PC-3 (cell line): Measurements from ENCODE around the gene UBASH3A. TPM values are rescaled to one million over a fixed set of nuclear protein-coding genes. Genes with fewer than 3 reads are reported as not detected.

Source experiments
- ATAC-seq: fragments of 200-7000 bp; cut with Tn5 transposase; 2 replicates; pipeline ENCODE4 v1.9.1; 2020; ENCODE audit warnings: mild to moderate bottlenecking, moderate library complexity
- BruUV-seq: library from RNA; stranded (reverse); fragments of 400-500 nt; replicated peaks from 2 replicates; lab custom pipeline; 2021; lab: Mats Ljungman, UMichigan
- CTCF ChIA-PET: fragments of 300-600 bp; sonication (Branson Sonifier 250); formaldehyde crosslinking; loops from one replicate; lab custom pipeline; 2022; ENCODE audit warnings: antibody characterized with exemption; lab: Charles Lee
- POLR2A ChIA-PET: fragments of 300-600 bp; sonication (Branson Sonifier 250); formaldehyde crosslinking; loops from one replicate; lab custom pipeline; 2022; ENCODE audit warnings: antibody characterized with exemption; ENCODE audit not compliant: unreplicated experiment; lab: Charles Lee
- DNase-seq: peaks from one replicate; pipeline ENCODE4 v3.0.0-alpha.2; 2015
- H2AFZ ChIP-seq: fragments of 300-600 bp; sonication (generic); 2 replicates; pipeline ENCODE4 v1.6.0; 2016; ENCODE audit warnings: antibody characterized with exemption, low read length
- H3F3A ChIP-seq: fragments of 300-600 bp; sonication (generic); one replicate; pipeline ENCODE4 v1.6.0; 2017; ENCODE audit warnings: antibody characterized with exemption, low read length, control low read depth, mild to moderate bottlenecking; ENCODE audit not compliant: unreplicated experiment
- H3K27ac ChIP-seq: fragments of 300-600 bp; sonication (generic); 2 replicates; pipeline ENCODE4 v1.5.1; 2016; ENCODE audit warnings: mild to moderate bottlenecking, low read length
- H3K27me3 ChIP-seq: fragments of 300-600 bp; sonication (generic); 2 replicates; pipeline ENCODE4 v1.6.1; 2016; ENCODE audit warnings: low read length, mixed read lengths
- H3K36me3 ChIP-seq: fragments of 300-600 bp; sonication (generic); 2 replicates; pipeline ENCODE4 v1.6.1; 2016; ENCODE audit warnings: low read depth, mixed run types, low read length, mixed read lengths
- H3K4me1 ChIP-seq: fragments of 300-600 bp; sonication (generic); 2 replicates; pipeline ENCODE4 v1.5.1; 2016; ENCODE audit warnings: low read length; ENCODE audit not compliant: insufficient read depth
- H3K4me2 ChIP-seq: fragments of 300-600 bp; sonication (generic); 2 replicates; pipeline ENCODE4 v1.6.0; 2016; ENCODE audit warnings: low read length
- H3K4me3 ChIP-seq: fragments of 300-600 bp; sonication (generic); 2 replicates; pipeline ENCODE4 v1.5.1; 2016; ENCODE audit warnings: mild to moderate bottlenecking, low read length, mixed read lengths
- H3K79me2 ChIP-seq: fragments of 300-600 bp; sonication (generic); 2 replicates; pipeline ENCODE4 v1.6.1; 2017; ENCODE audit warnings: low read length, mixed read lengths
- H3K9ac ChIP-seq: fragments of 300-600 bp; sonication (generic); 2 replicates; pipeline ENCODE4 v1.6.0; 2016; ENCODE audit warnings: mild to moderate bottlenecking, low read length
- H3K9me2 ChIP-seq: fragments of 300-600 bp; sonication (generic); replicated peaks from 2 replicates; pipeline ENCODE4 v1.6.1; 2016; ENCODE audit warnings: mixed run types, low read length, mixed read lengths
- H3K9me3 ChIP-seq: fragments of 300-600 bp; sonication (generic); 2 replicates; pipeline ENCODE4 v1.6.1; 2016; ENCODE audit warnings: low read length, mixed read lengths
- H4K20me1 ChIP-seq: fragments of 300-600 bp; sonication (generic); 2 replicates; pipeline ENCODE4 v1.6.1; 2016; ENCODE audit warnings: low read length, mixed read lengths
- CTCF ChIP-seq: fragments of 300-600 bp; sonication (generic); conservative IDR thresholded peaks from 2 replicates; pipeline ENCODE4 v1.5.1; 2017; ENCODE audit warnings: antibody characterized with exemption, low read depth, mild to moderate bottlenecking, low read length
- EZH2 ChIP-seq: fragments of 300-600 bp; sonication (generic); IDR thresholded peaks from one replicate; pipeline ENCODE4 v1.6.1; 2017; ENCODE audit warnings: antibody characterized with exemption, mild to moderate bottlenecking, low read length; ENCODE audit not compliant: unreplicated experiment
- EZH2phosphoT487 ChIP-seq: fragments of 300-600 bp; sonication (generic); IDR thresholded peaks from 2 replicates; pipeline ENCODE4 v1.6.1; 2018; ENCODE audit warnings: mild to moderate bottlenecking, antibody characterized with exemption, low read length, borderline replicate concordance
- intact Hi-C: fragments of 100-400 bp; cut with micrococcal nuclease; formaldehyde crosslinking; loops from 2 replicates; pipeline ENCODE4 v1.9.0; 2023
- total RNA-seq: library from RNA; depleted of rRNA; stranded (reverse); fragments of >200 nt; gene quantifications from 2 replicates; pipeline ENCODE4 v1.2.3, GENCODE V29; 2014

The UBASH3A gene
- total RNA-seq, 1 experiment from 2014 or later: 1.0 TPM

GRCh38 chr21:42447732-42448131, 44.0 kb downstream of the UBASH3A start:
- intact Hi-C loops: no loop called here
- CTCF ChIA-PET: no interaction called here

GRCh38 chr21:42448686-42449085, 45.0 kb downstream of the UBASH3A start:
- intact Hi-C loops: no loop called here
- DNase-seq (no peak), ATAC-seq (no peak)
- Histone ChIP-seq H3K4me3 (no peak overlapping the region), H3F3A (no peaks in the 10 kb centered on the region), H3K9me3 (no peaks in the 10 kb centered on the region), H4K20me1 (no peaks in the 10 kb centered on the region), H3K9me2 (no peaks in the 10 kb centered on the region), H2AFZ (no peak overlapping the region), H3K9ac (no peak overlapping the region), H3K4me2 (no peak overlapping the region), H3K27ac (no peak overlapping the region), H3K79me2 (no peaks in the 10 kb centered on the region), H3K4me1 (peaks cover 3% of the 10 kb centered on the region; the same call in 1 of the 2 replicates), H3K36me3 (no peaks in the 10 kb centered on the region), H3K27me3 (no peaks in the 10 kb centered on the region)
- TF ChIP-seq EZH2phosphoT487 (no peak), EZH2 (no peak), CTCF (no peak)
- ChIA-PET CTCF (interaction anchor here (0.9 kb wide), 1 partner anchor 67 kb away, joined by 5 read pairs; no protein-coding TSS in a partner anchor), POLR2A (no interaction called here)
- BruUV-seq: no TSS peak

More at GRCh38 chr21:42447732-42448131, 44.0 kb downstream of the UBASH3A start:
- ATAC-seq: no peak
- Histone ChIP-seq H3K4me1 (peaks cover 3% of the 10 kb centered on the region; the same call in 1 of the 2 replicates), H3K27ac (no peak overlapping the region), H3K27me3 (no peaks in the 10 kb centered on the region), H3K4me2 (no peak overlapping the region), H3K9me3 (no peaks in the 10 kb centered on the region), H3K79me2 (no peaks in the 10 kb centered on the region), H3K36me3 (no peaks in the 10 kb centered on the region), H3K9ac (no peak overlapping the region), H3K4me3 (no peak overlapping the region), H2AFZ (no peak overlapping the region), H3F3A (no peaks in the 10 kb centered on the region), H4K20me1 (no peaks in the 10 kb centered on the region), H3K9me2 (no peaks in the 10 kb centered on the region)
- DNase-seq: no peak
- BruUV-seq: no TSS peak
- POLR2A ChIA-PET: no interaction called here
- TF ChIP-seq CTCF (no peak), EZH2phosphoT487 (no peak), EZH2 (no peak)

- no peak for ATAC-seq
- intact Hi-C loops: no loop called here
- H3K36me3 ChIP-seq: no peaks in the 10 kb centered on the region
- no TSS peak for BruUV-seq
- TF ChIP-seq EZH2 (no peak), EZH2phosphoT487 (no peak), CTCF (no peak)
- no peak overlapping the region for H2AFZ ChIP-seq
- H3K27ac ChIP-seq: no peak overlapping the region
- POLR2A ChIA-PET: no interaction called here
- H3K9me3 ChIP-seq: no peaks in the 10 kb centered on the region
- H3K4me1 ChIP-seq: peaks cover 3% of the 10 kb centered on the region
- no peak overlapping the region for H3K9ac ChIP-seq
- DNase-seq: no peak
- H3K4me2 ChIP-seq: no peak overlapping the region
- H3F3A ChIP-seq: no peaks in the 10 kb centered on the region
- no peaks in the 10 kb centered on the region for H4K20me1 ChIP-seq
- H3K9me2 ChIP-seq: no peaks in the 10 kb centered on the region
- CTCF ChIA-PET: no interaction called here
- no peaks in the 10 kb centered on the region for H3K79me2 ChIP-seq
- no peaks in the 10 kb centered on the region for H3K27me3 ChIP-seq
- H3K4me3 ChIP-seq: no peak overlapping the region
Measured at GRCh38 chr21:42451941-42452340, 48.2 kb downstream of the UBASH3A start.
